HFFc6 (cell line): ENCODE results near the gene EPB41L1. TPM values are rescaled to one million over a fixed set of nuclear protein-coding genes. Genes with fewer than 3 reads are reported as not detected.
A peak's percentile ranks its signal among the peaks of the same experiment; 100 is the strongest.

Experiments
- DNase-seq: peaks from one replicate; pipeline ENCODE4 v3.0.0-alpha.2; 2018
- H3K27ac Mint-ChIP-seq: 2 replicates; pipeline ENCODE4 v1.8.0; 2020; ENCODE audit warnings: mild to moderate bottlenecking, mixed read lengths
- H3K27me3 Mint-ChIP-seq: 2 replicates; pipeline ENCODE4 v1.8.0; 2021; ENCODE audit warnings: mild to moderate bottlenecking, moderate library complexity, mixed read lengths; ENCODE audit not compliant: insufficient read depth
- H3K36me3 Mint-ChIP-seq: 2 replicates; pipeline ENCODE4 v1.8.0; 2021; ENCODE audit warnings: low read depth, mixed read lengths
- H3K4me1 Mint-ChIP-seq: 2 replicates; pipeline ENCODE4 v1.8.0; 2020; ENCODE audit warnings: low read depth, mixed read lengths
- H3K4me3 Mint-ChIP-seq: 2 replicates; pipeline ENCODE4 v1.8.0; 2020; ENCODE audit warnings: mild to moderate bottlenecking, moderate library complexity, mixed read lengths
- H3K9me3 Mint-ChIP-seq: 2 replicates; pipeline ENCODE4 v1.8.0; 2020; ENCODE audit warnings: mild to moderate bottlenecking, mixed read lengths
- total RNA-seq, 6 experiments: library from RNA; stranded (reverse); fragmentation: NEBNext Ultra II Directional; extraction: Animal tissue kit (Norgen Biotek cat#: 25700); gene quantifications; 2 replicates in 1 of 6; 3 replicates in 5 of 6; pipeline ENCODE4 v1.2.3, GENCODE V29; 2021
- TF ChIP-seq, protein P1 (sequence below): fragments of 200-600 bp; sonication (generic); IDR thresholded peaks from 2 replicates; pipeline ENCODE4 v1.5.0; 2021; ENCODE audit warnings: antibody characterized with exemption, mild to moderate bottlenecking

EPB41L1 gene
- total RNA-seq, 6 experiments from 2014 or later: 41.9 to 51.0 (median 43.4) TPM

DNA sequence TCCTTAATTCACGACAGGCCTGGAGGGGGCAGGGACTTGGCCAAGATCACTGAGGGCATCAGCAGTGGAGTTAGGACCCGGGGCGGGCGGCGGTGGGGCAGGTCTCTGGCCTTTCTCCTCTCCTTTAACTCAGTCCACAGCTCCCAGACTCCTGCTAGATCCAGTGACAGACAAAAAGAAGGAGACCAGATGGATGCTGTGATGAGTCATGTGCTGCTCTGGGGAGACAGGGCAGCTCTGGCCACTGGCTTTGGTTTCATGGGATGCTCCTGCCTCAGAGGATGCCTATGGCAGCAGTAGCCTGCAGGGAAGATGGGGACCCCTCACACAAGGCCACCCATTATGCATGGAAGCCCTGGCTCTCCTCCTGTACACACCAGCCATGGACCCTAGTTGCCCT lies 20.5 kb downstream of the EPB41L1 start:
- TF ChIP-seq, protein P1, sequence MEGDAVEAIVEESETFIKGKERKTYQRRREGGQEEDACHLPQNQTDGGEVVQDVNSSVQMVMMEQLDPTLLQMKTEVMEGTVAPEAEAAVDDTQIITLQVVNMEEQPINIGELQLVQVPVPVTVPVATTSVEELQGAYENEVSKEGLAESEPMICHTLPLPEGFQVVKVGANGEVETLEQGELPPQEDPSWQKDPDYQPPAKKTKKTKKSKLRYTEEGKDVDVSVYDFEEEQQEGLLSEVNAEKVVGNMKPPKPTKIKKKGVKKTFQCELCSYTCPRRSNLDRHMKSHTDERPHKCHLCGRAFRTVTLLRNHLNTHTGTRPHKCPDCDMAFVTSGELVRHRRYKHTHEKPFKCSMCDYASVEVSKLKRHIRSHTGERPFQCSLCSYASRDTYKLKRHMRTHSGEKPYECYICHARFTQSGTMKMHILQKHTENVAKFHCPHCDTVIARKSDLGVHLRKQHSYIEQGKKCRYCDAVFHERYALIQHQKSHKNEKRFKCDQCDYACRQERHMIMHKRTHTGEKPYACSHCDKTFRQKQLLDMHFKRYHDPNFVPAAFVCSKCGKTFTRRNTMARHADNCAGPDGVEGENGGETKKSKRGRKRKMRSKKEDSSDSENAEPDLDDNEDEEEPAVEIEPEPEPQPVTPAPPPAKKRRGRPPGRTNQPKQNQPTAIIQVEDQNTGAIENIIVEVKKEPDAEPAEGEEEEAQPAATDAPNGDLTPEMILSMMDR: no peak
- DNase-seq: peak; percentile 41
- Mint-ChIP-seq H3K4me1 (peaks cover 24% of the 10 kb centered on the region), H3K9me3 (no peaks in the 10 kb centered on the region), H3K36me3 (no peaks in the 10 kb centered on the region), H3K27ac (no peak overlapping the region), H3K4me3 (no peak overlapping the region), H3K27me3 (no peaks in the 10 kb centered on the region; the same call in 1 of the 2 replicates)

DNA sequence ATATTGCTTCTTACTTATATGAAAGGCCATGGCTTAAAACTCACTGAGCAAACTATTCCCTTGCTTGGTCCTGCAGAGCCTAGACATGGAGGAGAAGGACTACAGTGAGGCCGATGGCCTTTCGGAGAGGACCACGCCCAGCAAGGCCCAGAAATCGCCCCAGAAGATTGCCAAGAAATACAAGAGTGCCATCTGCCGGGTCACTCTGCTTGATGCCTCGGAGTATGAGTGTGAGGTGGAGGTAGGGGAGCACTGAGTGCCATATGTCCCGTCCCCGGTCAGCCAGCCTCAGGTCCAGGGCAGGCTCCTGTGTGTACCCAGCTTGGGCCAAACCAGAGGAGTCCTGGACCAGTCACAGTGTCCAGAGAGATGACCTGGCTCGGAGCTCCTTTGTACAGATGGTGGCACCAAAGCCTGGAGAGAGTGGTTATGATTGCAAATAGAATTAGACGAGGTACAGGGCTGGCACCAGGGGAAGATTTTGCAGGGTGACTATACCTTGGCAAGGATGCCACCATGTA lies 21.0 kb downstream of the EPB41L1 start:
- H3K4me3 Mint-ChIP-seq: no peak overlapping the region
- no peak overlapping the region for H3K27ac Mint-ChIP-seq
- no peaks in the 10 kb centered on the region for H3K9me3 Mint-ChIP-seq
- H3K27me3 Mint-ChIP-seq: no peaks in the 10 kb centered on the region; the same call in 1 of the 2 replicates
- no peaks in the 10 kb centered on the region for H3K36me3 Mint-ChIP-seq
- peaks cover 18% of the 10 kb centered on the region for H3K4me1 Mint-ChIP-seq
- no peak for DNase-seq
- TF ChIP-seq, protein P1: no peak

DNA sequence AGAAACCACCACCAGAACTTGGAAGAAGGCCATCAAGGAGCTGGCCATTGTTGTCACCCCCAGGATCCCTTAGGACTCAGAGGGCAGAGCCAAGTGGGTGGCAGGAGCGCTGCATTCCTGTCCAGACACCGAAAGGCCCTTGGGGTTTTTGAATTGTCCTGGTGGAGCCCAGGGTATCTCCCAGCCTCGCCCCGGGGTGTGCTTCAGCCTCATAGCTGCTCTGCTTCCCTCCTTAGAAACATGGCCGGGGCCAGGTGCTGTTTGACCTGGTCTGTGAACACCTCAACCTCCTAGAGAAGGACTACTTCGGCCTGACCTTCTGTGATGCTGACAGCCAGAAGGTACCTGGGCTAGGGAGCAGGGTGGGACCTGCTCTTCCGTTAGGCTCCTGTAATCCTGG lies 23.2 kb downstream of the EPB41L1 start:
- peaks cover 27% of the 10 kb centered on the region for H3K4me1 Mint-ChIP-seq

DNA sequence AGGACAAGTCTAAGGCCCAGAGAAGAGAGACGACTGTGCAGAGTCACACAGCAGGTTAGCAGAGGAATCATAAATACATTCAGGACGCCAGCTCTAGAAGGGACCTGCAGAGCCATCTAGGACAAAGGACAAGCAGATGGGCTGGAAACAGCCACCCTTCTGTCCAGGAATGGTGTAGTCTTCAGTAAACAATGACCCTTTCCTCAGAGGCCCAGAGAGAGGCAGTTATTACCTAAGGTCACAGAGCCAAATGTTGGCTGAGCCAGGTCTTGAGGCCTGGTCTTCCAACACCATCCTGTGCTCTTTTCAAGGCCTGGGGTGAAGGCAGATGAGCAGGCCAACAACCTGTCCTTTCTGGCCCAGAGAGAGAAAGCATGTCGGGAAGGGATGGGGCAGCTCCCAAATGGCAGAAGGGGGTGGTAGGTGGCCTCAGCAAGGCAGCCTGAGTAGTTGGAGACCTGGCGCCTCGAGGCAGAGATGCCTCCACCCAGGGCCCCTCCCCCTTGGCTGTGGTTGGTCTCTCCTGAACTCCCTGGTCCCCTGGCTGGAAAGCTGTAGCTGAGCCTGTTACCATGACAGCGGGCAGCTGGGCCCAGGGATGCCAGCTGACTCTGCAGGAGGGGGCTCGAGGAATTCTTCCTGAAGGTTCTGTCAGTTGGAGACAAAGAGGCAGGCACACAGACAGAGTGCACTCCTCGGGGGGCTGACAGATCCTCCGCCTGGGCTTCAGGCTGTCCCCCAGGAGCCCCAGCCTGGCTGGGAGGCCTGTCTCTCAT lies 24.8 kb downstream of the EPB41L1 start:
- TF ChIP-seq, protein P1: no peak
- H3K9me3 Mint-ChIP-seq: no peaks in the 10 kb centered on the region
- H3K36me3 Mint-ChIP-seq: peaks cover 7% of the 10 kb centered on the region
- no peak overlapping the region for H3K4me3 Mint-ChIP-seq
- no peak overlapping the region for H3K27ac Mint-ChIP-seq
- H3K4me1 Mint-ChIP-seq: peaks cover 18% of the 10 kb centered on the region
- DNase-seq: no peak
- H3K27me3 Mint-ChIP-seq: peaks cover 4% of the 10 kb centered on the region

More for the DNA sequence above, 23.2 kb downstream of the EPB41L1 start:
- H3K4me3 Mint-ChIP-seq: no peak overlapping the region
- H3K27ac Mint-ChIP-seq: no peak overlapping the region
- peaks cover 7% of the 10 kb centered on the region for H3K36me3 Mint-ChIP-seq
- DNase-seq: no peak
- TF ChIP-seq, protein P1: no peak
- H3K9me3 Mint-ChIP-seq: no peaks in the 10 kb centered on the region
- peaks cover 4% of the 10 kb centered on the region for H3K27me3 Mint-ChIP-seq

DNA sequence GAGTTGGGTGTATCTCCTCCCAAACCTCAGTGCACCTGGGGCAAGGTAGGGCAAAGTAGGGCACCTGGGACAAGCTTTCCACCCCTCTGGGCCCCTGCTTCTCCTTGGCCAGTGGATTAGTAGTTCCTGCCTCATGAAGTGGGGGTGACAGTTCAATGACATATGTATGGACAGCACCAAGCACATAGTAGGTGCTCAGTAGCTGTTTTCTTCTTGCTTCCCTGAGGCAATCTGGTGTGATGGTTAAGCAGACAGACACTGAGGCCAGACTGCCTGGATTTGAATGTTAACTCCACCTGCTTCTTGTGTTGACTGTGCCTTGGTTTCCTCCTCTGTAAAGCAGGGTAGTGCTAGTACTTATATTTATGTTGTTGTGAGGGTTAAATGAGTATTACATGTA lies 25.8 kb downstream of the EPB41L1 start:
- H3K4me3 Mint-ChIP-seq: no peak overlapping the region
- DNase-seq: no peak
- TF ChIP-seq, protein P1: no peak
- H3K9me3 Mint-ChIP-seq: no peaks in the 10 kb centered on the region
- no peak overlapping the region for H3K27ac Mint-ChIP-seq
- peaks cover 12% of the 10 kb centered on the region for H3K4me1 Mint-ChIP-seq
- H3K36me3 Mint-ChIP-seq: peaks cover 7% of the 10 kb centered on the region
- H3K27me3 Mint-ChIP-seq: peaks cover 4% of the 10 kb centered on the region
